Measurements from ENCODE around the gene WFDC2.

The WFDC2 gene

GRCh38 chr20:45500022-45500421 lies 30.5 kb downstream of the WFDC2 start:
- Histone ChIP-seq H3K9me3 (ENCODE audit: control insufficient read depth, insufficient read depth, low read length) (no peaks in the 10 kb centered on the region), H3K36me3 (ENCODE audit: control insufficient read depth, insufficient read depth, low read length) (no peaks in the 10 kb centered on the region), H3K4me3 (ENCODE audit: low read length) (no peak overlapping the region), H3K4me1 (ENCODE audit: control insufficient read depth, insufficient read depth, low read length) (no peaks in the 10 kb centered on the region), H3K27ac (ENCODE audit: low read length) (no peak overlapping the region), H3K27me3 (ENCODE audit: control insufficient read depth, insufficient read depth, low read length) (no peaks in the 10 kb centered on the region)
- WGBS (ENCODE audit: insufficient coverage, insufficient read length), result no CpG with 5 or more reads among the region's 6 CpGs
- no peak for DNase-seq (ENCODE audit: low read depth, low spot score)

GRCh38 chr20:45501600-45501999 lies 32.0 kb downstream of the WFDC2 start:
- H3K9me3 ChIP-seq (ENCODE audit: control insufficient read depth, insufficient read depth, low read length), result no peaks in the 10 kb centered on the region
- no peaks in the 10 kb centered on the region for H3K27me3 ChIP-seq (ENCODE audit: control insufficient read depth, insufficient read depth, low read length)
- H3K4me3 ChIP-seq (ENCODE audit: low read length), result no peak overlapping the region
- no peak for DNase-seq (ENCODE audit: low read depth, low spot score)
- H3K4me1 ChIP-seq (ENCODE audit: control insufficient read depth, insufficient read depth, low read length), result no peaks in the 10 kb centered on the region
- H3K27ac ChIP-seq (ENCODE audit: low read length), result no peak overlapping the region
- no CpG with 5 or more reads among the region's 1 CpG for WGBS (ENCODE audit: insufficient coverage, insufficient read length)
- H3K36me3 ChIP-seq (ENCODE audit: control insufficient read depth, insufficient read depth, low read length), result no peaks in the 10 kb centered on the region

GRCh38 chr20:45502561-45502960 lies 33.0 kb downstream of the WFDC2 start:
- H3K4me1 ChIP-seq (ENCODE audit: control insufficient read depth, insufficient read depth, low read length), result no peaks in the 10 kb centered on the region
- WGBS (ENCODE audit: insufficient coverage, insufficient read length), result no CpG with 5 or more reads among the region's 1 CpG
- no peaks in the 10 kb centered on the region for H3K27me3 ChIP-seq (ENCODE audit: control insufficient read depth, insufficient read depth, low read length)
- H3K27ac ChIP-seq (ENCODE audit: low read length), result no peak overlapping the region
- no peak overlapping the region for H3K4me3 ChIP-seq (ENCODE audit: low read length)
- no peak for DNase-seq (ENCODE audit: low read depth, low spot score)
- no peaks in the 10 kb centered on the region for H3K36me3 ChIP-seq (ENCODE audit: control insufficient read depth, insufficient read depth, low read length)
- H3K9me3 ChIP-seq (ENCODE audit: control insufficient read depth, insufficient read depth, low read length), result no peaks in the 10 kb centered on the region

- DNase-seq (ENCODE audit: low read depth, low spot score), result no peak
- Histone ChIP-seq H3K4me1 (ENCODE audit: control insufficient read depth, insufficient read depth, low read length) (no peaks in the 10 kb centered on the region), H3K36me3 (ENCODE audit: control insufficient read depth, insufficient read depth, low read length) (no peaks in the 10 kb centered on the region), H3K9me3 (ENCODE audit: control insufficient read depth, insufficient read depth, low read length) (no peaks in the 10 kb centered on the region), H3K27ac (ENCODE audit: low read length) (no peak overlapping the region), H3K4me3 (ENCODE audit: low read length) (no peak overlapping the region), H3K27me3 (ENCODE audit: control insufficient read depth, insufficient read depth, low read length) (no peaks in the 10 kb centered on the region)
- WGBS (ENCODE audit: insufficient coverage, insufficient read length), result no CpG with 5 or more reads among the region's 2 CpGs
Measured at GRCh38 chr20:45503403-45503802, 33.9 kb downstream of the WFDC2 start.

- Histone ChIP-seq H3K4me1 (ENCODE audit: control insufficient read depth, insufficient read depth, low read length) (no peaks in the 10 kb centered on the region), H3K27me3 (ENCODE audit: control insufficient read depth, insufficient read depth, low read length) (no peaks in the 10 kb centered on the region), H3K27ac (ENCODE audit: low read length) (no peak overlapping the region), H3K4me3 (ENCODE audit: low read length) (no peak overlapping the region), H3K36me3 (ENCODE audit: control insufficient read depth, insufficient read depth, low read length) (no peaks in the 10 kb centered on the region), H3K9me3 (ENCODE audit: control insufficient read depth, insufficient read depth, low read length) (no peaks in the 10 kb centered on the region)
- WGBS (ENCODE audit: insufficient coverage, insufficient read length), result no CpG with 5 or more reads among the region's 2 CpGs
- DNase-seq (ENCODE audit: low read depth, low spot score), result no peak
Measured at GRCh38 chr20:45506398-45506797, 36.8 kb downstream of the WFDC2 start.

GRCh38 chr20:45507011-45507820 lies 37.7 kb downstream of the WFDC2 start:
- no peak for DNase-seq (ENCODE audit: low read depth, low spot score)
- Histone ChIP-seq H3K36me3 (ENCODE audit: control insufficient read depth, insufficient read depth, low read length) (no peaks in the 10 kb centered on the region), H3K4me3 (ENCODE audit: low read length) (no peak overlapping the region), H3K4me1 (ENCODE audit: control insufficient read depth, insufficient read depth, low read length) (no peaks in the 10 kb centered on the region), H3K9me3 (ENCODE audit: control insufficient read depth, insufficient read depth, low read length) (no peaks in the 10 kb centered on the region), H3K27me3 (ENCODE audit: control insufficient read depth, insufficient read depth, low read length) (no peaks in the 10 kb centered on the region), H3K27ac (ENCODE audit: low read length) (no peak overlapping the region)
- WGBS (ENCODE audit: insufficient coverage, insufficient read length), result no CpG with 5 or more reads among the region's 5 CpGs

GRCh38 chr20:45508068-45508886 lies 38.7 kb downstream of the WFDC2 start:
- no peak overlapping the region for H3K27ac ChIP-seq (ENCODE audit: low read length)
- no CpG with 5 or more reads among the region's 7 CpGs for WGBS (ENCODE audit: insufficient coverage, insufficient read length)
- H3K27me3 ChIP-seq (ENCODE audit: control insufficient read depth, insufficient read depth, low read length), result no peaks in the 10 kb centered on the region
- no peaks in the 10 kb centered on the region for H3K36me3 ChIP-seq (ENCODE audit: control insufficient read depth, insufficient read depth, low read length)
- DNase-seq (ENCODE audit: low read depth, low spot score), result no peak
- no peaks in the 10 kb centered on the region for H3K4me1 ChIP-seq (ENCODE audit: control insufficient read depth, insufficient read depth, low read length)
- no peak overlapping the region for H3K4me3 ChIP-seq (ENCODE audit: low read length)
- no peaks in the 10 kb centered on the region for H3K9me3 ChIP-seq (ENCODE audit: control insufficient read depth, insufficient read depth, low read length)

- Histone ChIP-seq H3K36me3 (ENCODE audit: control insufficient read depth, insufficient read depth, low read length) (no peaks in the 10 kb centered on the region), H3K27me3 (ENCODE audit: control insufficient read depth, insufficient read depth, low read length) (no peaks in the 10 kb centered on the region), H3K4me3 (ENCODE audit: low read length) (no peak overlapping the region), H3K27ac (ENCODE audit: low read length) (no peak overlapping the region), H3K4me1 (ENCODE audit: control insufficient read depth, insufficient read depth, low read length) (no peaks in the 10 kb centered on the region), H3K9me3 (ENCODE audit: control insufficient read depth, insufficient read depth, low read length) (no peaks in the 10 kb centered on the region)
- no CpG with 5 or more reads among the region's 4 CpGs for WGBS (ENCODE audit: insufficient coverage, insufficient read length)
- DNase-seq (ENCODE audit: low read depth, low spot score), result no peak
Measured at GRCh38 chr20:45509091-45509490, 39.5 kb downstream of the WFDC2 start.

- Histone ChIP-seq H3K27me3 (ENCODE audit: control insufficient read depth, insufficient read depth, low read length) (no peaks in the 10 kb centered on the region), H3K4me1 (ENCODE audit: control insufficient read depth, insufficient read depth, low read length) (no peaks in the 10 kb centered on the region), H3K4me3 (ENCODE audit: low read length) (no peak overlapping the region), H3K27ac (ENCODE audit: low read length) (no peak overlapping the region), H3K9me3 (ENCODE audit: control insufficient read depth, insufficient read depth, low read length) (no peaks in the 10 kb centered on the region), H3K36me3 (ENCODE audit: control insufficient read depth, insufficient read depth, low read length) (no peaks in the 10 kb centered on the region)
- no peak for DNase-seq (ENCODE audit: low read depth, low spot score)
- no CpG with 5 or more reads among the region's 5 CpGs for WGBS (ENCODE audit: insufficient coverage, insufficient read length)
Measured at GRCh38 chr20:45510242-45510862, 40.8 kb downstream of the WFDC2 start.

- Histone ChIP-seq H3K4me3 (ENCODE audit: low read length) (no peak within 1 kb of the TSS), H3K36me3 (ENCODE audit: control insufficient read depth, insufficient read depth, low read length) (no peaks in the 10 kb centered on the region), H3K9me3 (ENCODE audit: control insufficient read depth, insufficient read depth, low read length) (no peaks in the 10 kb centered on the region), H3K27ac (ENCODE audit: low read length) (no peak within 1 kb of the TSS), H3K27me3 (ENCODE audit: control insufficient read depth, insufficient read depth, low read length) (no peaks in the 10 kb centered on the region), H3K4me1 (ENCODE audit: control insufficient read depth, insufficient read depth, low read length) (no peaks in the 10 kb centered on the region; the same call in 1 of the 2 replicates)
- WGBS (ENCODE audit: insufficient coverage, insufficient read length), result no CpG with 5 or more reads among the region's 5 CpGs
- DNase-seq (ENCODE audit: low read depth, low spot score), result no peak
Measured at GRCh38 chr20:45515147-45515913, 45.8 kb downstream of the WFDC2 start, which contains the start of gene SPINT3. Gene SPINT3 (minus strand): TSS chr20:45515622. CDS start chr20:45515608, 14 bp downstream.

All from iPS DF 6.9 (cell line).